OCI-LY3 (cell line): Measurements from ENCODE around the gene TSPAN10.

Source experiments
- H2AFZ ChIP-seq: fragments of 200-600, 300-600 bp; shearing (Covaris generic); 2 replicates; pipeline ENCODE4 v1.6.0; 2014; ENCODE audit warnings: antibody characterized with exemption, low read depth, low read length
- H3K27ac ChIP-seq: fragments of 200-600, 300-600 bp; sonication (generic); 2 replicates; pipeline ENCODE4 v1.5.1; 2014; ENCODE audit warnings: mild to moderate bottlenecking, low read length, moderate library complexity, mixed read lengths
- H3K27me3 ChIP-seq: fragments of 200-600, 300-600 bp; sonication (generic); 2 replicates; pipeline ENCODE4 v1.6.1; 2014; ENCODE audit warnings: low read depth, low read length, mixed read lengths
- H3K36me3 ChIP-seq: fragments of 200-600, 300-600 bp; sonication (generic); replicated peaks from 2 replicates; pipeline ENCODE3; 2014; ENCODE audit warnings: low read depth, low read length, mixed read lengths
- H3K4me1 ChIP-seq: fragments of 300-600, 200-600 bp; sonication (generic); 2 replicates; pipeline ENCODE4 v1.6.1; 2014; ENCODE audit warnings: low read length, mixed read lengths
- H3K4me2 ChIP-seq: fragments of 200-600, 300-600 bp; sonication (generic); 2 replicates; pipeline ENCODE4 v1.6.1; 2014; ENCODE audit warnings: low read length, mixed read lengths
- H3K4me3 ChIP-seq: fragments of 300-600, 200-600 bp; sonication (generic); 2 replicates; pipeline ENCODE4 v1.5.1; 2014; ENCODE audit warnings: antibody characterized with exemption, mild to moderate bottlenecking, low read length, moderate library complexity
- H3K79me2 ChIP-seq: fragments of 300-600, 200-600 bp; shearing (Covaris generic); 2 replicates; pipeline ENCODE4 v1.6.1; 2014; ENCODE audit warnings: mild to moderate bottlenecking, low read length, mixed read lengths
- H3K9ac ChIP-seq: fragments of 300-600, 200-600 bp; shearing (Covaris generic); 2 replicates; pipeline ENCODE4 v1.6.0; 2014; ENCODE audit warnings: mild to moderate bottlenecking, low read length, moderate library complexity
- H3K9me3 ChIP-seq: fragments of 200-600, 300-600 bp; shearing (Covaris generic); 2 replicates; pipeline ENCODE4 v1.6.1; 2014; ENCODE audit warnings: low read length, mixed read lengths; ENCODE audit not compliant: insufficient read depth
- H4K20me1 ChIP-seq: fragments of 200-600, 300-600 bp; sonication (generic); 2 replicates; pipeline ENCODE4 v1.6.1; 2016; ENCODE audit warnings: low read length, mixed read lengths; ENCODE audit not compliant: insufficient read depth
- EZH2phosphoT487 ChIP-seq: fragments of 200-600 bp; shearing (Covaris generic); IDR thresholded peaks from 2 replicates; pipeline ENCODE4 v1.6.1; 2018; ENCODE audit warnings: antibody characterized with exemption, mixed run types, low read depth
- TF ChIP-seq, protein P1 (sequence below): fragments of 200-600, 300-600 bp; sonication (generic); IDR thresholded peaks from 2 replicates; pipeline ENCODE4 v1.5.1; 2014; ENCODE audit warnings: antibody characterized with exemption, low read length, low read depth

TSPAN10 gene

DNA sequence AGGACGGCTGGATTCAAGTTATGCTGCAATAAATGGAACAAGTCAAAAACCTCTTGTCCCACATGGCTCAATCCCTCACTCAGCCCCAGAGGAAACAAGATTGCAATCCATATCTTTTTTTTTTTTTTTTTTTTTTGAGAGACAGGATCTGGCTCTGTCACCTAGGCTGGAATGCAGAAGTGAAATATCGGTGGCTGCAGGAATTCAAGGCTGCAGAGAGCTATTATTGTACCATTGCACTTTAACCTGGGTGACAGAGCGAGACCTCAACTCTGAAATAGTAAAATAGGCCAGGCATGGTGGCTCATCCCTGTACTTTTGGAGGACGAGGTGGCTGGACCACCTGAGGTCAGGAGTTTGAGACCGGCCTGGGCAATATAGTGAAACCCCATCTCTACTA is 22.0 kb downstream of the TSPAN10 start:
- Histone ChIP-seq H2AFZ (no peak overlapping the region), H3K4me2 (peak overlapping the region; percentile 20; the same call in 1 of the 2 replicates), H3K27ac (no peak overlapping the region)

DNA sequence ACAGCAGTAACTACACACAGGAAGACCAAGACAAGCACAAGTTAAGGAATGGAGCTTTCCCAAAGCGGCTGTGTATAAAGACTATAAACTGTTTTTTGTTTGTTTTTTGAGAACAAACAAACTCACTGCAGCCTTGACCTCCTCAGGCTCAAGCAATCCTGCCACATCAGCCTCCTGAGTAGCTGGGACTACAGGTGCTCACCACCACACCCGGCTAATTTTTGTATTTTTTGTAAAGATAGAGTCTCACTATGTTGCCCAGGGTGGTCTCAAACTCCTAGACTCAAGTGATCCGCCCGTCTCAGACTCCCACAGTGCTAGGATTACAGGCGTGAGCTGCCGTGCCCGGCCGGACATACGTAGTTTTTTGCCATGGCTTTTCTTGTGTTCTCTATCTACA is 23.4 kb downstream of the TSPAN10 start:
- no peaks in the 10 kb centered on the region for H4K20me1 ChIP-seq
- H3K27ac ChIP-seq = no peak overlapping the region
- H3K36me3 ChIP-seq = peaks cover 12% of the 10 kb centered on the region
- no peak overlapping the region for H3K4me3 ChIP-seq
- no peak overlapping the region for H3K4me2 ChIP-seq
- peaks cover 18% of the 10 kb centered on the region for H3K4me1 ChIP-seq
- no peak overlapping the region for H3K9ac ChIP-seq
- TF ChIP-seq EZH2phosphoT487 = no peak
- TF ChIP-seq, protein P1, sequence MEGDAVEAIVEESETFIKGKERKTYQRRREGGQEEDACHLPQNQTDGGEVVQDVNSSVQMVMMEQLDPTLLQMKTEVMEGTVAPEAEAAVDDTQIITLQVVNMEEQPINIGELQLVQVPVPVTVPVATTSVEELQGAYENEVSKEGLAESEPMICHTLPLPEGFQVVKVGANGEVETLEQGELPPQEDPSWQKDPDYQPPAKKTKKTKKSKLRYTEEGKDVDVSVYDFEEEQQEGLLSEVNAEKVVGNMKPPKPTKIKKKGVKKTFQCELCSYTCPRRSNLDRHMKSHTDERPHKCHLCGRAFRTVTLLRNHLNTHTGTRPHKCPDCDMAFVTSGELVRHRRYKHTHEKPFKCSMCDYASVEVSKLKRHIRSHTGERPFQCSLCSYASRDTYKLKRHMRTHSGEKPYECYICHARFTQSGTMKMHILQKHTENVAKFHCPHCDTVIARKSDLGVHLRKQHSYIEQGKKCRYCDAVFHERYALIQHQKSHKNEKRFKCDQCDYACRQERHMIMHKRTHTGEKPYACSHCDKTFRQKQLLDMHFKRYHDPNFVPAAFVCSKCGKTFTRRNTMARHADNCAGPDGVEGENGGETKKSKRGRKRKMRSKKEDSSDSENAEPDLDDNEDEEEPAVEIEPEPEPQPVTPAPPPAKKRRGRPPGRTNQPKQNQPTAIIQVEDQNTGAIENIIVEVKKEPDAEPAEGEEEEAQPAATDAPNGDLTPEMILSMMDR = no peak
- peaks cover 7% of the 10 kb centered on the region for H3K79me2 ChIP-seq
- H2AFZ ChIP-seq = no peak overlapping the region
- no peaks in the 10 kb centered on the region for H3K27me3 ChIP-seq
- no peaks in the 10 kb centered on the region for H3K9me3 ChIP-seq

More for the DNA sequence above, 22.0 kb downstream of the TSPAN10 start:
- no peaks in the 10 kb centered on the region for H3K27me3 ChIP-seq
- no peaks in the 10 kb centered on the region for H4K20me1 ChIP-seq
- no peaks in the 10 kb centered on the region for H3K79me2 ChIP-seq
- H3K9ac ChIP-seq = no peak overlapping the region
- no peak overlapping the region for H3K4me3 ChIP-seq
- H3K9me3 ChIP-seq = no peaks in the 10 kb centered on the region
- peaks cover under 1% of the 10 kb centered on the region for H3K36me3 ChIP-seq
- H3K4me1 ChIP-seq = peaks cover 10% of the 10 kb centered on the region
- TF ChIP-seq, protein P1 = no peak
- no peak for TF ChIP-seq EZH2phosphoT487

DNA sequence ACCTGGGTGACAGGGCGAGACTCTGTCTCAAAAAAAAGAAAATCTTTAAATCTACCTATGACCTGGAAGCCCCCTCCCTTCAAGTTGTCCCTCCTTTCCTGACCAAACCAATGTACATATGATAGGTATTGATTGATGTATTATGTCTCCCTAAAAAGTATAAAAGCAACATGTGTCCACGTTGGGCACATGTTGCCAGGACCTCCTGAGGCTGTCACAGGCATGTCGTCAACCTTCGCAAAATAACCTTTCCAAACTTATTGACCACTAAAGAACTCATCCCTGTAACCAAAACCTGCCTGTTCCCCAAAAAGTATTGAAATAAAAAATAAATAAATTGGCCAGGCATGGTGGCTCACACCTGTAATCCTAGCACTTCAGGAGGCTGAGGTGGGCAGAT is 25.0 kb downstream of the TSPAN10 start:
- Histone ChIP-seq H3K9ac (no peak overlapping the region), H3K79me2 (peaks cover 22% of the 10 kb centered on the region), H2AFZ (no peak overlapping the region), H3K4me3 (no peak overlapping the region), H3K27ac (no peak overlapping the region), H3K4me2 (no peak overlapping the region), H4K20me1 (no peaks in the 10 kb centered on the region), H3K27me3 (no peaks in the 10 kb centered on the region), H3K9me3 (no peaks in the 10 kb centered on the region), H3K4me1 (peaks cover 18% of the 10 kb centered on the region), H3K36me3 (peaks cover 12% of the 10 kb centered on the region)
- TF ChIP-seq, protein P1 = no peak
- no peak for TF ChIP-seq EZH2phosphoT487

DNA sequence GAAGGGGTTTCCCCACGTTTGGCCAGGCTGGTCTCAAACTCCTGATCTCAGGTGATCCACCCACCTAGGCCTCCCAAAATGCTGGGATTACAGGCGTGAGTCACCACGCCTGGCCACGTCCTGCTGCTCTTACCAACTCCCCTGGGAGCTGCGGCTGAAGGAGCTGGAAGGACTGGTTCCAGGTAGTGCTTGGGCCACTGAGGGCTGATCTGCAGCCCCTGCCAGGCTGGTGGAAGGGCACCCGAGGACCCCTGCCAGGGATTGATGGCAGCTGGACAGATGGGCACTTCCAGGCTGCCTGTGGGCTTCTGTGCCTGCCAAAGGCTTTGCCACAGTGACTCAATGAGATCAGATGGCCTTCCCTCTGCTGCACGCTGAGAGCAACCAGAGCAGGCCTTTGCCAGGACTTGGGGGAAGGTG is 27.1 kb downstream of the TSPAN10 start:
- Histone ChIP-seq H3K36me3 (peaks cover 23% of the 10 kb centered on the region), H3K9ac (no peak overlapping the region), H3K4me3 (no peak overlapping the region), H4K20me1 (no peaks in the 10 kb centered on the region), H3K4me2 (no peak overlapping the region), H2AFZ (no peak overlapping the region), H3K9me3 (no peaks in the 10 kb centered on the region), H3K27me3 (no peaks in the 10 kb centered on the region), H3K4me1 (peaks cover 25% of the 10 kb centered on the region), H3K79me2 (peaks cover 39% of the 10 kb centered on the region), H3K27ac (no peak overlapping the region)
- no peak for TF ChIP-seq EZH2phosphoT487
- TF ChIP-seq, protein P1 = no peak
